Measurements from ENCODE around the gene COL6A3. TPM values are rescaled to one million over a fixed set of nuclear protein-coding genes. Genes with fewer than 3 reads are reported as not detected.

Gene COL6A3
- total RNA-seq, 1 experiment from 2014 or later: 0.81 TPM

DNA sequence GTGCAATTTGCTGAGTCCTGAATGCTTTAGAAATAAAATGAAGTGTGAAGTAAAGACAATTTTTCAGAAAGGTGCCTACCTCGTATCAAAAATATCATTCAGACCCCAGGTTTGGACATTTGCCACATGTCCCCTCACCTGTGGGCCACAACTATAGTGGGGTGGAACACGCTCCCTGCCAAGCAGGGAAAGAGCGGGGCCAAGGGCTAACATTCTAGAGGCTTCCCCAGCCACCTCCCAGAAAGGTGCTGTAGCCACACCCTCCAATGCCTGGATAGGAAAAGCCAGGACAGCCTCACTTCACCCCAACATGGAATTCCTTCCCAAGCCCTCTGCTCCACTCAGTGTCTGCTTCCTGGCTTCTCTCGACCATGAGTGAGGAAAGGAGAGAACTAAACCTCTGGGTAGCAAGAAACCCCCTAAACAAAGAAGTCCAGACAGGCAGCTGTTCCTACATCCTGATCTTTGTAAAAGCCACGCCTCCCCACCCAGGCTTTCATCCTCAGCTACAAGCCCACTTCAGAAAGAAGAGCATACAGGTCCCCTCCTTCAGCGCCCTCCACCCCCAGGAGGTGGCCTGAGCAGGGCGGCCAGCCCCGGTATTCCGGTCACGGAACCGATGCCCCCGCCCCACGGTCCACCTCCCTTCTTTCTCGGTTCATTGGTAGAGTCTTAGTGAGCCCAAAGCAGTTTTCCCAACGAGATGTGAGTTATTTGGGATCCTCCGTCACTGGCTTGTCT, 2.1 kb downstream of the COL6A3 start:
- H2AK5ac ChIP-seq (ENCODE audit: insufficient read length, low read length): no peak overlapping the region
- Mint-ChIP-seq H3K9me3 (no peaks in the 10 kb centered on the region), H3K36me3 (ENCODE audit: insufficient read depth in 1 of 3, low read depth in 3 of 3) (no peaks in the 10 kb centered on the region), H3K4me1 (peaks cover 17 to 27% of the 10 kb centered on the region in 2 experiments), H3K4me3 (no peak overlapping the region), H3K27ac (no peak overlapping the region), H3K27me3 (ENCODE audit: low read depth) (peaks cover 8% of the 10 kb centered on the region)
- H3K4me2 ChIP-seq (ENCODE audit: insufficient read depth, insufficient read length, low read length): no peak overlapping the region
- no peak overlapping the region for H3T11ph ChIP-seq (ENCODE audit: low read length)
- DNase-seq: no peak
- no peak overlapping the region for H2BK15ac ChIP-seq (ENCODE audit: low read depth, low read length)
- H3K79me1 ChIP-seq (ENCODE audit: insufficient read depth, low read depth, low read length, poor library complexity, severe bottlenecking): no peaks in the 10 kb centered on the region
- H3K27ac ChIP-seq (ENCODE audit: insufficient read length, low read depth, low read length): no peak overlapping the region
- H3K79me2 ChIP-seq (ENCODE audit: insufficient read depth, low read length): no peaks in the 10 kb centered on the region
- H3K56ac ChIP-seq (ENCODE audit: insufficient read length, low read depth, low read length): no peak overlapping the region
- no peak overlapping the region for H4K91ac ChIP-seq (ENCODE audit: insufficient read length, low read depth, low read length)
- no peaks in the 10 kb centered on the region for H3K4me1 ChIP-seq (ENCODE audit: insufficient read depth, low read length)
- H3K9ac ChIP-seq (ENCODE audit: extremely low read depth, insufficient read length, low read length): no peak overlapping the region
- no peak overlapping the region for H4K5ac ChIP-seq (ENCODE audit: insufficient read length, low read depth, low read length)
- H3K9me3 ChIP-seq (ENCODE audit: control insufficient read depth, low read depth, low read length): no peaks in the 10 kb centered on the region
- no peak overlapping the region for H3K18ac ChIP-seq (ENCODE audit: insufficient read length, low read depth, low read length)
- H3K23ac ChIP-seq (ENCODE audit: insufficient read length, low read depth, low read length): no peak overlapping the region
- H2BK12ac ChIP-seq (ENCODE audit: insufficient read length, low read depth, low read length): no peak overlapping the region
- H3K23me2 ChIP-seq (ENCODE audit: insufficient read length, low read depth, low read length, poor library complexity, severe bottlenecking): no peaks in the 10 kb centered on the region
- no peak overlapping the region for H4K8ac ChIP-seq (replicated peaks; ENCODE audit: insufficient read length, low read depth, low read length)
- H3K27me3 ChIP-seq (ENCODE audit: insufficient read depth, low read length): no peaks in the 10 kb centered on the region
- no peak overlapping the region for H2BK5ac ChIP-seq (ENCODE audit: insufficient read length, low read length)
- no peak overlapping the region for H2BK120ac ChIP-seq (ENCODE audit: low read depth, low read length, poor library complexity, severe bottlenecking)
- no peak overlapping the region for H3K4ac ChIP-seq (ENCODE audit: low read depth, low read length)
- TF ChIP-seq, protein P1, sequence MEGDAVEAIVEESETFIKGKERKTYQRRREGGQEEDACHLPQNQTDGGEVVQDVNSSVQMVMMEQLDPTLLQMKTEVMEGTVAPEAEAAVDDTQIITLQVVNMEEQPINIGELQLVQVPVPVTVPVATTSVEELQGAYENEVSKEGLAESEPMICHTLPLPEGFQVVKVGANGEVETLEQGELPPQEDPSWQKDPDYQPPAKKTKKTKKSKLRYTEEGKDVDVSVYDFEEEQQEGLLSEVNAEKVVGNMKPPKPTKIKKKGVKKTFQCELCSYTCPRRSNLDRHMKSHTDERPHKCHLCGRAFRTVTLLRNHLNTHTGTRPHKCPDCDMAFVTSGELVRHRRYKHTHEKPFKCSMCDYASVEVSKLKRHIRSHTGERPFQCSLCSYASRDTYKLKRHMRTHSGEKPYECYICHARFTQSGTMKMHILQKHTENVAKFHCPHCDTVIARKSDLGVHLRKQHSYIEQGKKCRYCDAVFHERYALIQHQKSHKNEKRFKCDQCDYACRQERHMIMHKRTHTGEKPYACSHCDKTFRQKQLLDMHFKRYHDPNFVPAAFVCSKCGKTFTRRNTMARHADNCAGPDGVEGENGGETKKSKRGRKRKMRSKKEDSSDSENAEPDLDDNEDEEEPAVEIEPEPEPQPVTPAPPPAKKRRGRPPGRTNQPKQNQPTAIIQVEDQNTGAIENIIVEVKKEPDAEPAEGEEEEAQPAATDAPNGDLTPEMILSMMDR (conservative IDR thresholded peaks at IDR 0.05): no peak
- no peak overlapping the region for H2AFZ ChIP-seq (ENCODE audit: low read length)
- no CpG with 5 or more reads among the region's 16 CpGs for WGBS (ENCODE audit: extremely low coverage, insufficient read length, low lambda C conversion rate)
- no peak overlapping the region for H2BK20ac ChIP-seq (ENCODE audit: low read depth, low read length, poor library complexity, severe bottlenecking)
- H3K14ac ChIP-seq (ENCODE audit: insufficient read depth, low read length): no peak overlapping the region
- no peaks in the 10 kb centered on the region for H4K20me1 ChIP-seq (ENCODE audit: control insufficient read depth, insufficient read depth, insufficient read length)

All from H9 (cell line).